ENCODE data around the gene GAB2. TPM values are rescaled to one million over a fixed set of nuclear protein-coding genes. Genes with fewer than 3 reads are reported as not detected.

The GAB2 gene
- total and polyA plus RNA-seq, 9 donors, result 30.9 to 64.6 (median 42.9) TPM

DNA sequence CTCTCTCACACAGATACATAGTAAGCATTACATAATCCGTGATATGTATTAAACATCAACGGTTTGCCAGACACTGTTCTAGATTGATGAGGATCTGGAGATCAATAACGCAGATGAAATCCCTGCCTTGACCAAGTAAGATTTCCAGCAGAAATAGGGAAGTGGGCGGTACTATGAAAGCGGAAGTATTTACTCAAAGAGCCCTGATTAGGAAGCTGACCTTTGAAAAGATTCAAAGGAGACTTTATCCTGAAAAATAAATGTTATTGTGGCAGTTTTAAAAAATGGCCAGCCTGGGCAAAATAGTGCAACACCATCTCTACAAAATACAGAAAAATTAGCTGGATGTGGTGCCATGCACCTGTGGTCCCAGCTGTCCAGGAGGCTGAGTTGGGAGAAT lies 26.8 kb downstream of the GAB2 start:
- Histone ChIP-seq H3K36me3 (no peaks in the 10 kb centered on the region), H3K27ac (no peak overlapping the region), H3K9me3 (no peaks in the 10 kb centered on the region), H3K4me1 (ENCODE audit: insufficient read depth) (peaks cover 23% of the 10 kb centered on the region), H3K27me3 (no peaks in the 10 kb centered on the region), H3K4me3 (no peak overlapping the region)
- WGBS, 3 donors, result 81 to 89% (median 85%) methylated on average over 5 of the region's 5 CpGs
- DNase-seq, result no peak
- intact Hi-C loops (cut with DNase I), result no loop called here
- no peak for TF ChIP-seq POLR2A (IDR thresholded peaks at IDR 0.05)
- TF ChIP-seq CTCF (IDR thresholded peaks at IDR 0.05), result no peak
- no peak for TF ChIP-seq EP300 (IDR thresholded peaks at IDR 0.05)

DNA sequence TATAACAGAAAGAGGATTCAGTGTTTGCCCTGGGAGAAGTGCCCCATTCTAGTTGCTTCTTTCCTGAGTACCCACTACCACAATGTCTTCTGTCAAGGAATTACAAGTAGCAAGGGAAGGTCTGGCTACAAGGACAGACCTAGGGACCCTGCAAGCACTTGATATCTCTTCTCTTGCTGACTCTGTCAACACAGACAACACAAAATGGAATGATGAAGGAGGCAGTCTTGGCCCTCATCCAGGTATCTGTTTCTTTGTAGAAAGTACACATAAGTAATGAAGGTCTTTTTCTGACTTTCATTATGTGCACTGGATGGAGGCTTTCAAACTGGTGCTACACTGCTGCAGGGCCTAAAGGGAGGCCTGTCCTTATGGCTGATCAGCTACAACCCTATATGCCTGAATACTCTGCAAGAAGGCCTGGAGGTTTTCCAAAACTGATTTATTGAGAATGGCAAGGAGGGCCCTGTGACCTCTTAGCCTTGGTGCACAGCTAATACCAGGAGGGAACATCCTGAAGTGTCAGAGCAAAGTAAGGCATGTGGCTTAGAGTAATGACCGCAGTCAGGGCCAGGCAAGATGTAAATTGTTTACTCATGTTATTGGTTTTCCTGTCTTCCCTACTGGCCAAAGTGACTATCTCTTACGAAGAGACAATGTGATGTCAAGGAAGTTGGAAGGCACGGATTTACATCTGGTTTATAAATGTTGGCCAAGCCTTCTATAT lies 31.2 kb downstream of the GAB2 start:
- Histone ChIP-seq H3K4me1 (ENCODE audit: insufficient read depth) (peaks cover 8% of the 10 kb centered on the region), H3K27me3 (no peaks in the 10 kb centered on the region), H3K4me3 (no peak overlapping the region), H3K27ac (no peak overlapping the region), H3K36me3 (no peaks in the 10 kb centered on the region), H3K9me3 (no peaks in the 10 kb centered on the region)
- WGBS, 3 donors, result 78 to 87% (median 81%) methylated on average over 3 of the region's 3 CpGs
- no peak for DNase-seq
- intact Hi-C loops (cut with DNase I), result no loop called here
- no peak for TF ChIP-seq EP300 (IDR thresholded peaks at IDR 0.05)
- TF ChIP-seq CTCF (IDR thresholded peaks at IDR 0.05), result no peak
- TF ChIP-seq POLR2A (IDR thresholded peaks at IDR 0.05), result no peak

GRCh38 chr11:78385205-78385604 lies 32.4 kb downstream of the GAB2 start:
- Histone ChIP-seq H3K27me3 (no peaks in the 10 kb centered on the region), H3K4me1 (ENCODE audit: insufficient read depth) (peaks cover 9% of the 10 kb centered on the region), H3K36me3 (no peaks in the 10 kb centered on the region), H3K4me3 (no peak overlapping the region), H3K27ac (no peak overlapping the region), H3K9me3 (no peaks in the 10 kb centered on the region)
- intact Hi-C loops (cut with DNase I), result no loop called here
- WGBS, 3 donors, result 94 to 97% (median 97%) methylated on average over 1 of the region's 1 CpG
- TF ChIP-seq CTCF (IDR thresholded peaks at IDR 0.05) (no peak), POLR2A (IDR thresholded peaks at IDR 0.05) (no peak), EP300 (IDR thresholded peaks at IDR 0.05) (no peak)
- no peak for DNase-seq

- WGBS, 3 donors, result 70 to 95% (median 92%) methylated on average over 4 of the region's 4 CpGs
- intact Hi-C loops (cut with DNase I), result no loop called here
- Histone ChIP-seq H3K4me3 (no peak overlapping the region), H3K27me3 (no peaks in the 10 kb centered on the region), H3K27ac (no peak overlapping the region), H3K36me3 (no peaks in the 10 kb centered on the region), H3K4me1 (ENCODE audit: insufficient read depth) (peaks cover 7% of the 10 kb centered on the region), H3K9me3 (no peaks in the 10 kb centered on the region)
- DNase-seq, result no peak
- TF ChIP-seq EP300 (IDR thresholded peaks at IDR 0.05), result no peak
- no peak for TF ChIP-seq CTCF (IDR thresholded peaks at IDR 0.05)
- TF ChIP-seq POLR2A (IDR thresholded peaks at IDR 0.05), result no peak
Observed at GRCh38 chr11:78384231-78384630, 33.4 kb downstream of the GAB2 start.
